Inflammatory macrophage treated with lipopolysaccharide for 4 hours (primary cell): ENCODE data around the gene MEA1.

Source experiments
- DNase-seq: peaks from one replicate; pipeline ENCODE4 v3.0.0-alpha.2; 2020

The MEA1 gene

DNA sequence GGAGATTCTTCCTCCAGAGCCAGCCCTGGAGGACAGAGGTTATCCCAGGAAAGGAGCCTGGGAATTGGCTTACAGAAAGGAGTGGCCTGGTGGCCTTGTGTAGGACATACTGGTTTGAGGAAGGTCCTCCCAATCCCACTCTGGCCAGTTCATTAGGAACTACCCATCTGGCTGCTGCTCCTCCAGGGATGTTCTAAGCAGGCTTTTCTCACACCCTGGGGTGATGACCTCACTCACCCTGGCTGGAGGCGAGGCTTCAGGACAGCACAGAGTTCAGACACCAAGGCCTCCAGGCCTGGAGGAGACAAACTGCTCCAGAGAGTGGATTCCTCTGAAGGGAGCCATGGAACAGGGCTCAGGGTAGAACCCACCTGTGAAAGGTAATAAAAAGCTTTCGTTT lies 44.3 kb downstream of the MEA1 start:
- no peak for DNase-seq

DNA sequence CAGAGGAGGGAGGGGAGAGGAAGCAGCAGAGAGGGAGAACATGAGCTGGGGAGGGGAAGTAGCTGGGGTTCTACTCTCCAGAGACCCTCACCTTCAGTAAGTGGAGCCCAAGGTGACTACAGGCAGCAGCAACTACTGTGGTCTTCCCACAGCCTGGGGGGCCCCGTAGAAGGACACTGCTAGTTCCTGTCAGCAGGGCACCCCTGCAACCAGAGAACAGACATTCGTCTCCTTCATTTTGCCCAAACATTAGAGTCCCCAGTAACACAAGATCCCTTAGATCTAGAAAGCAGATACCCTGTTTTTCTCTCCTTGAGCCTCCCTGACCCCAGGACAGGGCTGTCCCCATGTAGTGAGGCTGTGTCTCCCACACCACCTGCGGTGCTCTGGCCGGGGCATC lies 45.0 kb downstream of the MEA1 start:
- no peak for DNase-seq

DNA sequence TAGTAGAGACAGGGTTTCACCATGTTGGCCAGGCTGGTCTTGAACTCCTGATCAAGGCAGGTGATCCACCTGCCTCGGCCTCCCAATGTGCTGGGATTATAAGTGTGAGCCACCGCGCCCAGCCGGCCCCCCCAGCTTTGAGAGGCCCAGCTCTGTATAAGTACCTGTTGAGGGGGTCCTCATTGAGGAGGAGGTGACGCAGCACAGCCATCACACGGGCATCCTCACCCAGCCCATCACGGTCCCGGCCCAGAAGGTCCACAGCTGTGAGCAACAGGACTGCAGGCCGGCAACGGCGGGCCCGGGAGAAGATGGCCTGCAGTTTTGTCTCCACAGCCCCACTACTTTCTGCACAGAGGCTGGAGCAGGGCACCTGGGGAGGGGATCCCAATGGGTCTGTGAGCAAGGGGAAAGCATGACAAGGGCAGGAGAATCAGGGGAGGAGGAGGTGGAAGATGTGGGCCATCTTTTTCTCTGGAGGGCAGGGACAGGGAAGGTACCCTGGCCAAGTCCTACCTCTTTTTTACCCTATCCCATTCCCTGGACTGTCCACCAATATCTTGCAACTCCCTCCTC lies 45.5 kb downstream of the MEA1 start:
- DNase-seq = no peak

- DNase-seq = no peak
Observed at GRCh38 chr6:42967228-42967627, 46.5 kb downstream of the MEA1 start.

GRCh38 chr6:42966571-42966970 lies 47.2 kb downstream of the MEA1 start:
- peak; percentile 59 for DNase-seq

DNA sequence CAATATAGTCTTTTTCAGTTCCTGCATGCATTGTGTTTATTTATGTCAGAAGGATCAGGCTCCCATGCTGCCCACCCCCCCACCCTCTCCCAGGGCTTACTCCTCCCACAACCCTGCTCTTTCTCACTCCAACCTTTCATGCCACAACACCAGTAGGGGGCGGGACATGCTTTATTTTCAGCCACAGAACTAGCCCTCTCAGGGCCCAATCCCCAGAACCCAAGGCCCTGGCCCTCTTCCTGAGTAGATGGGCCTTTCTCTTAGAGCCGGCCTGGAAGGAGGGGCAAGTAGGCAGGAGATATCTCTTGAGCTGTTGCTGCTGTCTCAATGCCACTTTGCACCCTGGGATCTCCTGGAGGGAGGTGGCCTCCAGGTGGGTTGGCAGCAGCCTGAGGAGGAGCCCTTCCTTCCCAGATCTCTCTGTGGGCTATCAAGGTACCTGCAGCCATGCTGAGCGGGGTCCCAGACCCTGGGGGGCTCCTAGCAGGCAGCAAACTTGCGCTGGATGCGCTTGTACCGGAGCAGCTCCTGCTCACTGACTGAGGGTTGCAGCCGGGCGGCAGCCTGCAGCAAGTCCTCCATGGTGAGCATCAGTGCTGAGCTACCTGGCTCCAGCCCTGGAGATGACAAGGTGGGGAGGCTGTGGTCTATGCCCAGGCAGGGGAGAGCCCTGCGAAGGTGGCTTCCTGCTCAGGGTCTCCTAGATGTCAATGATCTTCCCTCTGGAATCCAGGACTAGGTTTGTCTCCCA lies 49.7 kb downstream of the MEA1 start:
- peak; percentile 49 for DNase-seq

DNA sequence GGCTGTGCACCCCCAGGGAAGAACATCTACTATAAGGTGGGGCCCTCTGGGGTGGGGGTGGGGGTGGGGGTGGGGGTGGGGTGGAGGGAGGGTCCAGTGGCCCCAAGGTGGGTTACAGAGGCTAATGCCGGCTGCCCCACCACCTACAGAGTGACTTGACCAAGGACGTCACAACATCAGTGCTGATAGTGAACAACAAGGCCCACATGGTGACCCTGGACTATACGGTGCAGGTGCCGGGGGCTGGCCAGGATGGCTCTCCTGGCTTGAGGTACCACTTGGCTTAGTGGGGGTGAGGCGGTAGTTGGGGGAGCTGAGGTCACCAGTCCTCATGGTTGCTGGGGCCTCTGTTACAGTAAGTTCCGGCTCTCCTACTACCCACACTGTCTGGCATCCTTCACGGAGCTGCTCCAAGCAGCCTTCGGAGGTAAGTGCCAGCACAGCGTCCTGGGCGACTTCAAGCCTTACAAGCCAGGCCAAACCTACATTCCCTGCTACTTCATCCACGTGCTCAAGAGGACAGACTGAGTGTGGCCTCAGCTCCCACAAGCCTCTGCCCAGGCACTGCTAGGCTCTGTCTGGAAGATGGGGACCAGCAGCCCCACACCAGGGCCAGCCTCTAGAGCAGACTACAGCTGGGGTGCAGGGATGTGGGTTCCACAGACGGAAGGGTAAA lies 50.4 kb downstream of the MEA1 start:
- no peak for DNase-seq

- no peak for DNase-seq
Observed at GRCh38 chr6:42962502-42963178, 51.1 kb downstream of the MEA1 start.

- DNase-seq = no peak
Observed at GRCh38 chr6:42962096-42962495, 51.6 kb downstream of the MEA1 start.
